Muscle of leg (tissue), 11 donors: ENCODE measurements around the gene ARMC12. TPM values are rescaled to one million over a fixed set of nuclear protein-coding genes. Genes with fewer than 3 reads are reported as not detected.

ENCODE experiments used
- DNase-seq: peaks from one replicate; pipeline ENCODE4 v3.0.0; 2013
- H3K27ac ChIP-seq: one replicate; pipeline ENCODE4 v1.5.1; 2013; ENCODE audit warnings: mild to moderate bottlenecking, low read length, control low read depth
- H3K27me3 ChIP-seq: one replicate; pipeline ENCODE4 v1.6.1; 2013; ENCODE audit warnings: low read length; ENCODE audit not compliant: control insufficient read depth, insufficient read depth
- H3K36me3 ChIP-seq: one replicate; pipeline ENCODE4 v1.6.1; 2013; ENCODE audit warnings: low read length; ENCODE audit not compliant: control insufficient read depth, insufficient read depth
- H3K4me1 ChIP-seq: one replicate; pipeline ENCODE4 v1.6.1; 2013; ENCODE audit warnings: low read length; ENCODE audit not compliant: control insufficient read depth, insufficient read depth
- H3K4me3 ChIP-seq: one replicate; pipeline ENCODE4 v1.5.1; 2013; ENCODE audit warnings: low read length, control low read depth
- H3K9me3 ChIP-seq: replicated peaks from 2 replicates; pipeline ENCODE4 v1.6.1; 2013; ENCODE audit warnings: low read depth, low read length; ENCODE audit not compliant: control insufficient read depth
- WGBS: methylation state at CpG from one replicate; pipeline ENCODE4 v1.1.5; 2013; ENCODE audit warnings: missing lambda C conversion rate; ENCODE audit not compliant: insufficient coverage; 5-methylcytosine and 5-hydroxymethylcytosine counted together
- polyA plus RNA-seq, 8 donors: library from polyadenylated mRNA; unstranded; fragments of 120-200 nt; gene quantifications; one replicate each; pipeline versions ENCODE4 v1.2.1 to v1.2.3, GENCODE V29; 2013; ENCODE audit warnings: inconsistent platforms in 1 of 8, low replicate concordance in 1 of 8; ENCODE audit not compliant: insufficient read length in 8 of 8, insufficient read depth in 1 of 8
- total RNA-seq: library from RNA; stranded (reverse); fragments of 120-200 nt; gene quantifications from one replicate; pipeline ENCODE4 v1.2.4, GENCODE V29; 2013

ARMC12 gene
- total and polyA plus RNA-seq, 9 donors, result 0.57 to 1.2 (median 0.75) TPM

- H3K4me3 ChIP-seq, result no peak overlapping the region
These were observed 17.9 kb upstream of the ARMC12 start for GRCh38 chr6:35718911-35719381.

GRCh38 chr6:35719404-35719829 is 17.4 kb upstream of the ARMC12 start:
- Histone ChIP-seq H3K27me3 (no peaks in the 10 kb centered on the region), H3K4me3 (no peak overlapping the region), H3K4me1 (peaks cover 37% of the 10 kb centered on the region), H3K9me3 (no peaks in the 10 kb centered on the region), H3K36me3 (no peaks in the 10 kb centered on the region), H3K27ac (peak overlapping the region; percentile 93)
- no peak for DNase-seq
- 0% methylated on average over 2 of the region's 5 CpGs for WGBS

More at GRCh38 chr6:35718911-35719381, 17.9 kb upstream of the ARMC12 start:
- Histone ChIP-seq H3K27me3 (no peaks in the 10 kb centered on the region), H3K4me1 (peaks cover 37% of the 10 kb centered on the region), H3K36me3 (no peaks in the 10 kb centered on the region), H3K27ac (peak overlapping the region; percentile 93), H3K9me3 (no peaks in the 10 kb centered on the region)
- no CpG with 5 or more reads among the region's 2 CpGs for WGBS
- no peak for DNase-seq

- no peaks in the 10 kb centered on the region for H3K9me3 ChIP-seq
- peaks cover 37% of the 10 kb centered on the region for H3K4me1 ChIP-seq
- no peaks in the 10 kb centered on the region for H3K36me3 ChIP-seq
- DNase-seq, result peak; percentile 87
- peak overlapping the region; percentile 93 for H3K27ac ChIP-seq
- WGBS, result 3% methylated on average over 16 of the region's 21 CpGs
- peak overlapping the region; percentile 1 for H3K4me3 ChIP-seq
- H3K27me3 ChIP-seq, result no peaks in the 10 kb centered on the region
These were observed 16.8 kb upstream of the ARMC12 start for GRCh38 chr6:35719830-35720733.

- no peak for DNase-seq
These were observed 14.6 kb upstream of the ARMC12 start for GRCh38 chr6:35722121-35722761.

GRCh38 chr6:35723587-35723986 is 13.2 kb upstream of the ARMC12 start:
- Histone ChIP-seq H3K36me3 (no peaks in the 10 kb centered on the region), H3K9me3 (no peaks in the 10 kb centered on the region), H3K4me1 (peaks cover 52% of the 10 kb centered on the region), H3K27me3 (no peaks in the 10 kb centered on the region), H3K27ac (no peak overlapping the region), H3K4me3 (no peak overlapping the region)
- no peak for DNase-seq
- WGBS, result no CpG with 5 or more reads among the region's 2 CpGs

More at GRCh38 chr6:35722121-35722761, 14.6 kb upstream of the ARMC12 start:
- Histone ChIP-seq H3K9me3 (no peaks in the 10 kb centered on the region), H3K27ac (no peak overlapping the region), H3K36me3 (no peaks in the 10 kb centered on the region), H3K4me3 (no peak overlapping the region), H3K27me3 (no peaks in the 10 kb centered on the region), H3K4me1 (peaks cover 53% of the 10 kb centered on the region)
- 45% methylated on average over 8 of the region's 10 CpGs for WGBS

- H3K27ac ChIP-seq, result no peak overlapping the region
- no peaks in the 10 kb centered on the region for H3K27me3 ChIP-seq
- no peak for DNase-seq
- no peak overlapping the region for H3K4me3 ChIP-seq
- H3K9me3 ChIP-seq, result no peaks in the 10 kb centered on the region
- H3K36me3 ChIP-seq, result no peaks in the 10 kb centered on the region
- peaks cover 52% of the 10 kb centered on the region for H3K4me1 ChIP-seq
- 80% methylated on average over 1 of the region's 4 CpGs for WGBS
These were observed 12.8 kb upstream of the ARMC12 start for GRCh38 chr6:35724059-35724458.

GRCh38 chr6:35724471-35724870 is 12.4 kb upstream of the ARMC12 start:
- no peaks in the 10 kb centered on the region for H3K36me3 ChIP-seq
- DNase-seq, result no peak
- no peak overlapping the region for H3K27ac ChIP-seq

GRCh38 chr6:35725081-35725708 is 11.6 kb upstream of the ARMC12 start:
- peaks cover 45% of the 10 kb centered on the region for H3K4me1 ChIP-seq
- H3K27ac ChIP-seq, result no peak overlapping the region
- H3K9me3 ChIP-seq, result no peaks in the 10 kb centered on the region
- H3K36me3 ChIP-seq, result no peaks in the 10 kb centered on the region
- DNase-seq, result no peak
- H3K4me3 ChIP-seq, result no peak overlapping the region
- H3K27me3 ChIP-seq, result no peaks in the 10 kb centered on the region
- 53% methylated on average over 2 of the region's 5 CpGs for WGBS

More at GRCh38 chr6:35724471-35724870, 12.4 kb upstream of the ARMC12 start:
- Histone ChIP-seq H3K4me3 (no peak overlapping the region), H3K4me1 (peaks cover 52% of the 10 kb centered on the region), H3K27me3 (no peaks in the 10 kb centered on the region), H3K9me3 (no peaks in the 10 kb centered on the region)
- WGBS, result no CpG with 5 or more reads among the region's 2 CpGs

- Histone ChIP-seq H3K27ac (no peak overlapping the region), H3K4me3 (no peak overlapping the region), H3K27me3 (no peaks in the 10 kb centered on the region), H3K4me1 (peaks cover 39% of the 10 kb centered on the region), H3K36me3 (no peaks in the 10 kb centered on the region), H3K9me3 (no peaks in the 10 kb centered on the region)
- 80% methylated on average over 5 of the region's 11 CpGs for WGBS
- DNase-seq, result no peak
These were observed 11.0 kb upstream of the ARMC12 start for GRCh38 chr6:35725721-35726438.
